ENCODE measurements around the gene PLD3. TPM values are rescaled to one million over a fixed set of nuclear protein-coding genes. Genes with fewer than 3 reads are reported as not detected.

Gene PLD3
- total RNA-seq, 1 experiment from 2014 or later: 146 TPM

DNA sequence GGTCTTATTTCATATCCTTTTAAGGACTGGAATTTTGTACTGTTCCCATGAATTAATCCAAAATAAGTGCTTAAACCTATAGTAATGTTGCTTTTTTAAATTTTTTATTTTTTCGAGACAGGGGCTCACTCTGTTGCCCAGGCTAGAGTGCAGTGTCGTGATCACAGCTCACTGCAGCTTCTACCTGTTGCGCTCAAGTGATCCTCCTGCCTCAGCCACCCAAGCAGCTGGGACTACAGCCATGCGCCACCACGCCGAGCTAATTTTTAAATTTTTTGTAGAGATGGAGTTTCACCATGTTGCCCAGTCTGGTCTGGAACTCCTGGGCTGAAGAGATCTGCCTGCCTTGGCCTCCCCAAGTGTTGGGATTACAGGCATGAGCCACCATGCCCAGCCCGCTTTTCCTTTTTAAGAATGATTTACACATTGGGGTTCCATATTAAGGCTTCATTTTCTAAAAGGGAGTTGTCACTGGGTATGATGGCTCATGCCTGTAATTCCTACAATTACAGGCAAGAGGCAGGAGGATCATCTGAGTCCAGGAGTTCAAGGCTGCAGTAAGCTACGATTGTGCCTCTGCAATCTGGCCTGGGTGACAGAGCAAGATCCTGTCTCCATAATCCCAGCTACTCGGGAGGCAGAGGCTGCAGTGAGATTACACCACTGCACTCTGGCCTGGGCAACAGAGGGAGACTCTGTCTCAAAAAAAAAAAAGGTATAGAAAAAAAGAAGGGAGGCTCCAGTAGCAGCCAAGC lies 35.1 kb upstream of the PLD3 start:
- no peaks in the 10 kb centered on the region; the same call in 1 of the 2 replicates for H3F3A ChIP-seq (ENCODE audit: insufficient read depth, low read depth)
- no peaks in the 10 kb centered on the region for H3K9me2 ChIP-seq (ENCODE audit: insufficient read depth)
- H3K4me2 ChIP-seq: no peak overlapping the region
- DNase-seq: no peak
- no peaks in the 10 kb centered on the region for H3K4me1 ChIP-seq (replicated peaks; ENCODE audit: insufficient read depth)
- H3K79me2 ChIP-seq (ENCODE audit: low read depth): no peaks in the 10 kb centered on the region
- no peaks in the 10 kb centered on the region for H3K9me3 ChIP-seq (ENCODE audit: insufficient read depth, low read depth)
- H3K27ac ChIP-seq: no peak overlapping the region
- ChIA-PET CTCF (interaction anchor here (0.7 kb wide), 1 partner anchor 235 kb away, joined by 4 read pairs; no protein-coding TSS in a partner anchor), POLR2A (ENCODE audit: unreplicated experiment) (interaction anchor here (0.6 kb wide), 1 partner anchor 94 kb away, joined by 6 read pairs; no protein-coding TSS in a partner anchor)
- no peaks in the 10 kb centered on the region for H3K27me3 ChIP-seq (ENCODE audit: insufficient read depth, low read depth)
- BruUV-seq (replicated peaks): no TSS peak
- intact Hi-C loops (cut with micrococcal nuclease; ENCODE audit: unreplicated experiment): no loop called here
- no peak overlapping the region for H3K4me3 ChIP-seq
- no peaks in the 10 kb centered on the region for H3K36me3 ChIP-seq (ENCODE audit: low read depth)
- no peak overlapping the region for H2AFZ ChIP-seq
- H4K20me1 ChIP-seq (ENCODE audit: insufficient read depth): no peaks in the 10 kb centered on the region
- no peak for TF ChIP-seq EZH2 (IDR thresholded peaks at IDR 0.05; ENCODE audit: low read depth)
- TF ChIP-seq, protein P1, sequence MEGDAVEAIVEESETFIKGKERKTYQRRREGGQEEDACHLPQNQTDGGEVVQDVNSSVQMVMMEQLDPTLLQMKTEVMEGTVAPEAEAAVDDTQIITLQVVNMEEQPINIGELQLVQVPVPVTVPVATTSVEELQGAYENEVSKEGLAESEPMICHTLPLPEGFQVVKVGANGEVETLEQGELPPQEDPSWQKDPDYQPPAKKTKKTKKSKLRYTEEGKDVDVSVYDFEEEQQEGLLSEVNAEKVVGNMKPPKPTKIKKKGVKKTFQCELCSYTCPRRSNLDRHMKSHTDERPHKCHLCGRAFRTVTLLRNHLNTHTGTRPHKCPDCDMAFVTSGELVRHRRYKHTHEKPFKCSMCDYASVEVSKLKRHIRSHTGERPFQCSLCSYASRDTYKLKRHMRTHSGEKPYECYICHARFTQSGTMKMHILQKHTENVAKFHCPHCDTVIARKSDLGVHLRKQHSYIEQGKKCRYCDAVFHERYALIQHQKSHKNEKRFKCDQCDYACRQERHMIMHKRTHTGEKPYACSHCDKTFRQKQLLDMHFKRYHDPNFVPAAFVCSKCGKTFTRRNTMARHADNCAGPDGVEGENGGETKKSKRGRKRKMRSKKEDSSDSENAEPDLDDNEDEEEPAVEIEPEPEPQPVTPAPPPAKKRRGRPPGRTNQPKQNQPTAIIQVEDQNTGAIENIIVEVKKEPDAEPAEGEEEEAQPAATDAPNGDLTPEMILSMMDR (conservative IDR thresholded peaks at IDR 0.05): no peak

DNA sequence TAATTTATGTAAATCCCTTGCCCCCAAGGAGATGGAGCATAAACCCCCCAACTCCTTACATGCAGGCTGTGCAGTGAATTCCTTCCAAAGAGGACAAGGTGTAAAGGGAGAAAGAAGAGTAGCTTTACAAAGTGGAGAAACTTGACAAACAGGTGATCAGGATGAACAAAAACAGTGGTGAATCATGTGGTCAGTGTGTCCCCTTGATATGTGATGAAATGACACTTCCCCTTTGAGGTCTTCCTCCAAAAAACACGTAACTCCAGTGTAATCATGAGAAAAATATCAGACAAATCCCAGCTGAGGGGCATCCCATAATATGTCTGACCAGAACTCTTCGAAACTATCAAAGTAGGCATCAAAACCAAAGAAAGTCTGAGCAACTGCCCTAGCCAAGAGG lies 33.8 kb upstream of the PLD3 start:
- intact Hi-C loops (cut with micrococcal nuclease; ENCODE audit: unreplicated experiment): no loop called here
- Histone ChIP-seq H3K9me3 (ENCODE audit: insufficient read depth, low read depth) (no peaks in the 10 kb centered on the region), H3K36me3 (ENCODE audit: low read depth) (no peaks in the 10 kb centered on the region), H3K4me3 (no peak overlapping the region), H3K27me3 (ENCODE audit: insufficient read depth, low read depth) (no peaks in the 10 kb centered on the region), H3K4me1 (replicated peaks; ENCODE audit: insufficient read depth) (no peaks in the 10 kb centered on the region), H3K9me2 (ENCODE audit: insufficient read depth) (no peaks in the 10 kb centered on the region), H3K4me2 (no peak overlapping the region), H4K20me1 (ENCODE audit: insufficient read depth) (no peaks in the 10 kb centered on the region), H3K27ac (no peak overlapping the region), H2AFZ (no peak overlapping the region), H3F3A (ENCODE audit: insufficient read depth, low read depth) (no peaks in the 10 kb centered on the region; the same call in 1 of the 2 replicates), H3K79me2 (ENCODE audit: low read depth) (no peaks in the 10 kb centered on the region)
- TF ChIP-seq, protein P1 (conservative IDR thresholded peaks at IDR 0.05): no peak
- no peak for TF ChIP-seq EZH2 (IDR thresholded peaks at IDR 0.05; ENCODE audit: low read depth)
- ChIA-PET CTCF (no interaction called here), POLR2A (ENCODE audit: unreplicated experiment) (no interaction called here)
- DNase-seq: no peak
- no TSS peak for BruUV-seq (replicated peaks)

DNA sequence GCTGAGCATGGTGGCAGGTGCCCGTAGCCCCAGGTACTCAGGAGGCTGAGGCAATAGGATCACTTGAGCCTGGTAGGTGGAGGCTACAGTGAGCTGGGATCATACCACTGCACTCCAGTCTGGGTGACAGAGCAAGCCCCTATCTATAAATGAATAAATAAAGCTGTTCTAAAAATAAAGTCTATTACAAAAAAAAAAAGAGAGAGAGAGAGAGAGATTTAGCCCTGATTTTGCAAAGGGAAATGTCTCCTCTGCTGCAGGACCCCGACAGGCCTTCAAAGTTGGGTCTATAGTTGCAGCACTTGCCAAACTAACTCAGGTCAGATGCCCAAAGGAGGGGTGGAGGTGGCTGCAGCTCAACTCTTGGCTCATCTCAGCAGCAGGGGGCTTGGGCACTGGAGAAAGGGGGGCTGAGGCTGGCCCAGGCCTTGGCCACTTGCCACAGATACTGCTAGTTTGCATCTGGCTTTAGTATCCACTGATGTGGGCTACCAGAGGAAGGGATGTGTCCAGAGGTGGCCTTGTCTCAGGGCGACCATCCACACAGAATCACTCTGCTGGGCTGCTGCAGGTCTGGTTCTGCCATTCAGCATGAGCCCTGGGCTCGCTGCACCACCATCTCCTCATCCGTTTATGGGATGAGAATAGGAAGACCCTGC lies 32.6 kb upstream of the PLD3 start:
- H2AFZ ChIP-seq: no peak overlapping the region
- intact Hi-C loops (cut with micrococcal nuclease; ENCODE audit: unreplicated experiment): no loop called here
- no peaks in the 10 kb centered on the region for H3K79me2 ChIP-seq (ENCODE audit: low read depth)
- no peak overlapping the region for H3K27ac ChIP-seq
- DNase-seq: no peak
- H3K27me3 ChIP-seq (ENCODE audit: insufficient read depth, low read depth): no peaks in the 10 kb centered on the region
- H4K20me1 ChIP-seq (ENCODE audit: insufficient read depth): no peaks in the 10 kb centered on the region
- TF ChIP-seq, protein P1 (conservative IDR thresholded peaks at IDR 0.05): no peak
- no peak for TF ChIP-seq EZH2 (IDR thresholded peaks at IDR 0.05; ENCODE audit: low read depth)
- H3K4me3 ChIP-seq: no peak overlapping the region
- no TSS peak for BruUV-seq (replicated peaks)
- no peaks in the 10 kb centered on the region; the same call in 1 of the 2 replicates for H3F3A ChIP-seq (ENCODE audit: insufficient read depth, low read depth)
- no peaks in the 10 kb centered on the region for H3K4me1 ChIP-seq (replicated peaks; ENCODE audit: insufficient read depth)
- ChIA-PET CTCF (no interaction called here), POLR2A (ENCODE audit: unreplicated experiment) (no interaction called here)
- no peaks in the 10 kb centered on the region for H3K9me3 ChIP-seq (ENCODE audit: insufficient read depth, low read depth)
- H3K9me2 ChIP-seq (ENCODE audit: insufficient read depth): no peaks in the 10 kb centered on the region
- H3K4me2 ChIP-seq: no peak overlapping the region
- H3K36me3 ChIP-seq (ENCODE audit: low read depth): no peaks in the 10 kb centered on the region

All from PC-9 (cell line).